ENCODE measurements around the gene GRHL1. TPM values are rescaled to one million over a fixed set of nuclear protein-coding genes. Genes with fewer than 3 reads are reported as not detected.
"Not testable (repeated sequence)": the region's sequence is repeated elsewhere in the genome, so short reads cannot be mapped to it uniquely, and the experiment has no call there.

The GRHL1 gene
- total RNA-seq, 1 experiment from 2014 or later: 3.2 TPM

GRCh38 chr2:10022966-10023662 is 71.6 kb downstream of the GRHL1 start:
- DNase-seq (ENCODE audit: low read depth): no peak

- DNase-seq (ENCODE audit: low read depth): no peak
These were observed 75.6 kb downstream of the GRHL1 start for GRCh38 chr2:10026940-10027569.

GRCh38 chr2:10027660-10028330 is 76.3 kb downstream of the GRHL1 start:
- no peak for DNase-seq (ENCODE audit: low read depth)

GRCh38 chr2:10028407-10028987 is 77.0 kb downstream of the GRHL1 start:
- DNase-seq (ENCODE audit: low read depth): no peak

GRCh38 chr2:10028988-10029874 is 77.7 kb downstream of the GRHL1 start:
- DNase-seq (ENCODE audit: low read depth): no peak

GRCh38 chr2:10029875-10030223 is 78.4 kb downstream of the GRHL1 start:
- no peak for DNase-seq (ENCODE audit: low read depth)

- DNase-seq (ENCODE audit: low read depth): no peak
These were observed 78.8 kb downstream of the GRHL1 start for GRCh38 chr2:10030311-10030736.

GRCh38 chr2:10030798-10031197 is 79.3 kb downstream of the GRHL1 start:
- not testable (repeated sequence) for DNase-seq (ENCODE audit: low read depth)

- DNase-seq (ENCODE audit: low read depth): no peak
These were observed 80.6 kb downstream of the GRHL1 start for GRCh38 chr2:10031886-10032745.

GRCh38 chr2:10032746-10033105 is 81.2 kb downstream of the GRHL1 start:
- no peak for DNase-seq (ENCODE audit: low read depth)

- DNase-seq (ENCODE audit: low read depth): no peak
These were observed 81.9 kb downstream of the GRHL1 start for GRCh38 chr2:10033251-10034006.

- no peak for DNase-seq (ENCODE audit: low read depth)
These were observed 83.0 kb downstream of the GRHL1 start for GRCh38 chr2:10034333-10035052.

- no peak for DNase-seq (ENCODE audit: low read depth)
These were observed 83.5 kb downstream of the GRHL1 start for GRCh38 chr2:10035053-10035422.

GRCh38 chr2:10035633-10036032 is 84.1 kb downstream of the GRHL1 start:
- no peak for DNase-seq (ENCODE audit: low read depth)

- peak; percentile 89 for DNase-seq (ENCODE audit: low read depth)
These were observed 84.8 kb downstream of the GRHL1 start for GRCh38 chr2:10036095-10036884.

GRCh38 chr2:10038123-10038522 is 86.6 kb downstream of the GRHL1 start:
- DNase-seq (ENCODE audit: low read depth): no peak

- peak; percentile 36 for DNase-seq (ENCODE audit: low read depth)
These were observed 87.2 kb downstream of the GRHL1 start for GRCh38 chr2:10038716-10039115.

- peak; percentile 65 for DNase-seq (ENCODE audit: low read depth)
These were observed 88.3 kb downstream of the GRHL1 start for GRCh38 chr2:10039658-10040410.

Data from M059J (cell line).